Left ventricle myocardium superior (tissue), 1 donor: ENCODE data around the gene ZNF106. TPM values are rescaled to one million over a fixed set of nuclear protein-coding genes. Genes with fewer than 3 reads are reported as not detected.

Source experiments
- ATAC-seq: fragments of 200-7000 bp; cut with Tn5 transposase; one replicate; pipeline ENCODE4 v1.9.1; 2020; ENCODE audit warnings: mild to moderate bottlenecking, moderate library complexity
- DNase-seq: peaks from one replicate; pipeline ENCODE4 v3.0.0-alpha.2; 2020
- intact Hi-C: fragments of 100-400 bp; cut with micrococcal nuclease; formaldehyde crosslinking; loops from one replicate; pipeline ENCODE4 v1.11.0; 2022
- long read RNA-seq: library from polyadenylated mRNA; unstranded; transcript quantifications from one replicate; pipeline ENCODE4 v2.0.0, GENCODE V29; 2021
- total RNA-seq: library from RNA; stranded (reverse); fragmentation: NEBNext Ultra II Directional; extraction: Animal tissue kit (Norgen Biotek cat#: 25700); gene quantifications from one replicate; pipeline ENCODE4 v1.2.1, GENCODE V29; 2021
- donor health status: DM: no; HTN: yes; CAD: no; lungs with severe emphysema.

ZNF106 gene
- 558 TPM for total RNA-seq
- long read RNA-seq, full-length matches to known transcripts, result 5 of 551 reads
- long read RNA-seq, partial matches to known transcripts, result 358 of 551 reads
- long read RNA-seq, other reads (novel, unspliced or antisense), result 188 of 551 reads

DNA sequence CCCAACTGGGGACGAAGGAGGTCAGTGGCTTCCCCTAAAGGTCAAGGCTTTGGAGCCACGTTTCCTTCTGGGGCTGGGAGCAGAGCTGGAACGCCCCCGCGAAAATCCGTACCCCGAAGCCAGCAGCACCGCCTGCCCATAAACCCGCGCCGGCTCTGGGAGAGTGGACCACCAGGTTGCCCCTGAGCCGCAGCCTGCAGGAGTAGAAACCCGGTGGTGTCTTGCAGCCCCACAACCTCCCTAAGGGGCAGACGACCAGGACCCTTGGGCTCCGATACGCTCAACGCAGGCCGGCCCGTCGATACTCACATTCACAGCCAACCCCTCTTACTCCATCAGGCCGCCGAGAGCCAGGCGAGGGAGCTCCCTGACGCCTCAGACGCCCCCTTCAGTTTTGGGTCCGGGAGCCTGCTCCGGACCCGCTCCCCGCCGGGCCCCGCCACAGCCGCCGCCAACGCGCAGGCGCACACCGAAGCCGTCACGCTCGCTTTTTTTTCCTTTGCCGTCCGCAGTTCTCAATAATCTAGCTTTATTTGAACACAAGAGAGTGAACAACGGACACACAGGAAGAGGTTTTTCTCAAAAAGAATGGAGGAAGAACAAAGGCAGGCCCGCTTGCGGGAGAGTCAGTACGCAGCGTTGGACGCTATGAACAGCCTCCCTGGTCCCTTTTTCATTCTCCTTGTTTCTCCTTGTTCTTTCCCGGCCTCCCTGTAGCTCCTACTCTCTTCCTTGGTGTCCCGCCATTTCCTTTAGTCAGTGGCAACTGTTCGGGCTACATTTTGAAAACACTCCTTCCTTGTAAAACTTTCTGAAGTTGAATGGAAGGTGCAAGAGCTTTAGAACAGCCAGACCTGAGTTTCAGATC lies at the start of gene ZNF106:
Gene ZNF106, minus strand, starts transcription at position 471 of the 868 bp plus-strand sequence. CDS start 18,852 bp downstream, outside the sequence.
- intact Hi-C loops, result no loop called here
- DNase-seq (peak; percentile 90), ATAC-seq (peak; percentile 72)

GRCh38 chr15:42533246-42533645 lies 42.3 kb upstream of the ZNF106 start:
- intact Hi-C loops, result no loop called here
- no peak for ATAC-seq
- DNase-seq, result no peak

- ATAC-seq, result no peak
- intact Hi-C loops, result no loop called here
- no peak for DNase-seq
These were observed 38.0 kb upstream of the ZNF106 start for GRCh38 chr15:42528970-42529369.

DNA sequence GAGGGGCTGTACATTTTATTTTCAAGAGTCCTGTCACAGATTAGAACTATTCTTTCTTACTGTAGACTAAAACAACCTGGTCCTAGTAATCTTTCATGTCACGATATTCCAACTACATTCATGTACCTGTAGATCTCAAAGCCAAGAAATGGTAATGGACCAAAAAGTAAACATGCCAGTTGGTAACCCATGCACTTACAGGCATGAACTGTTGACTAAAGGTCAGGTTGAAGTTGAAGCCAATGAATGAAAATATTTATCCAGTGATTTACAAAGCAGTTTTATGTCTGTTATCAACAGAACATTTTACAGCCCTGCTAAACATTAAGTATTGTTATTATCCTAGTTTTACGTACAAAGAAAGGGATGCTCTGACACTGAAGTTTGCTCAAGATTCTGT lies 32.4 kb upstream of the ZNF106 start:
- intact Hi-C loops, result no loop called here
- DNase-seq (no peak), ATAC-seq (no peak)

GRCh38 chr15:42511007-42511391 lies 20.1 kb upstream of the ZNF106 start:
- peak; percentile 48 for ATAC-seq
- intact Hi-C loops, result no loop called here
- no peak for DNase-seq

GRCh38 chr15:42510258-42511006 lies 19.5 kb upstream of the ZNF106 start:
- DNase-seq (no peak), ATAC-seq (no peak)
- intact Hi-C loops, result no loop called here

DNA sequence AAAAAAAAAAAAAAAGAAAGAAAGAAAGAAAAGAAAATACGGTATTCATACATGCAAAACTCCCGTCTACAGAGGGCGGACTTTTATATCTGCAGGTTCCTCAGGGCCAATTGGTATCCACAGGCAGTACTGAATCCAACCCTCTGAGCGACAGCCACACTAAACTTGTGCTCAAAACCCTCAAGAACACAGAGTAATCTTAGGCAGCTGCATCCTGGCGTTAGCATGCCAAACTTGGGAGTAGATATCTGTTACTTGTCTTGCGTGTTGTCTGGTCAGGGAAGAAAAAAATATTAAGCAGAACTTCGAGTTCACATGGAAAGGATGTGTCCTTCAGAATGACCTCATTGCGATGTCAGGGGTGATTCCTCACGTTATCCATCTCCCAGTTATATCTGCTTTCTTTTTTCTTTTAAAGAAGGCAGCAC lies 17.3 kb upstream of the ZNF106 start:
- intact Hi-C loops, result no loop called here
- DNase-seq (peak; percentile 18), ATAC-seq (peak; percentile 78)

- no peak for DNase-seq
- no peak for ATAC-seq
- intact Hi-C loops, result no loop called here
These were observed 16.6 kb upstream of the ZNF106 start for GRCh38 chr15:42507514-42507913.

DNA sequence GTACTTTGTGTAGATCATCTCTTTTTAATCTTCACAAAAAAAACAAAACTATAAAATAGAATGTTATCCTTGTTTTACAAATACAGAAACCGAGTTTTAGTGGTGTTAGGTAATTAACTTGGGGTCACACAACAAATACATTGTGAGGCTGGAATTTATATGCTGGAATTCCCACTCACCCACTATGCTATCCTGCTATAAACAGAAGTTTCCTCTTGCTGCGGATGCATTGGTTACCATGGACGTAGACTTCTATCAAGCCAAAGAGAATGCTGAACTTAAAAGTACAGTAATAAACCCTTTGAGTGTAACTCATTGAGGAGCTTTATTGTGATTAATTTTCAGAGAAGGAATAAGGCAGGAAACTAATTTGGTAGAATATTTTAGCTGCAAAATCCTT lies 13.7 kb upstream of the ZNF106 start:
- DNase-seq (no peak), ATAC-seq (no peak)
- intact Hi-C loops, result no loop called here

DNA sequence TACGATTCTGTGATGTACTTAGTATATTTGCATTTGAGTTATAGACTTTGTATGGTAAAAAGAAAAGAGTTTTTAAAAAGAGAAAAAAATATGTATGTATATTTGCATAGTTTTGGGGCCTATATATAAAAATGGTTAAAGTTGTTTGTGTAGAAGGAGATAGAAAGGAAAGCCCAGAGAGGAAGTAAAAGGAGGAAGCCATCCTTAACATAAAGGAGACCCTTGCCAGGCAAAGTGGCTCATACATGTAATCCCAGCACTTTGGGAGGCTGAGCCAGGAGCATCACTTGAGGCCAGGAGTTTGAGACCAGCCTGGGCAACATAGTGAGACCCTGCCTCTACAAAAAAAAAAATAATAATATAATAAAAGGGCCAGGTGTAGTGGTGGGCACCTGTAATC lies 12.9 kb upstream of the ZNF106 start:
- DNase-seq (no peak), ATAC-seq (no peak)
- intact Hi-C loops, result no loop called here

- intact Hi-C loops, result no loop called here
- ATAC-seq (no peak), DNase-seq (no peak)
These were observed 11.5 kb upstream of the ZNF106 start for GRCh38 chr15:42502477-42502876.

DNA sequence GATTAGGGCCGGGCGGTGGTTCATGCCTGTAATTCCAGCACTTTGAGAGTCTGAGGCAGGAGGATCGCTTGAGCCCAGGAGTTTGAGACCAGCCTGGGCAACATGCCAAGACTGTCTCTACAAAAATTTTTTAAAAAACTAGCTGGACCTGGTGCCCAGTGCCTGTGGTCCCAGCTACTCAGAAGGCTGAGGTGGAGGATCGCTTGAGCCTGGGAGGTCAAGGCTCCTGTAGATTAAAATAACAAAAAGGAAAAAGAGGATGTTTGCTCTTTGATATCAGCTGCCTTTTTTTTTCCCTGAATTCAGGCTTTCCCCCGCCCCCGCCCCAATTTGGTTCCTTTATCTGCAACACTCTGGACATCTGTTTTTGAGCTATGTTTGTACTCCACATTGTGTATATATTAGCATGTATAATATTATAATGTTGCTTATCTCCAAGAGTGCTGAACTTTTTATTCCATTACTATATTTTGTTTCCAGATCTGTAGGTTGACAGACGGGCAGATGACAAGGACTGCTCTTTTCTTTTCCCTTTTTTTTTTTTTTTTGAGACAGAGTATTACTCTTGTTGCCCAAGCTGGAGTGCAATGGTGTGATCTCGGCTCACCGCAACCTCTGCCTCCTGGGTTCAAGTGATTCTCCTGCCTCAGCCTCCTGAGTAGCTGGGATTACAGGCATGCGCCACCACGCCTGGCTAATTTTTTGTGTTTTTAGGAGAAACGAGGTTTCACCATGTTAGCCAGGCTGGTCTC lies 9.1 kb upstream of the ZNF106 start:
- ATAC-seq, result no peak
- DNase-seq, result no peak
- intact Hi-C loops, result no loop called here

DNA sequence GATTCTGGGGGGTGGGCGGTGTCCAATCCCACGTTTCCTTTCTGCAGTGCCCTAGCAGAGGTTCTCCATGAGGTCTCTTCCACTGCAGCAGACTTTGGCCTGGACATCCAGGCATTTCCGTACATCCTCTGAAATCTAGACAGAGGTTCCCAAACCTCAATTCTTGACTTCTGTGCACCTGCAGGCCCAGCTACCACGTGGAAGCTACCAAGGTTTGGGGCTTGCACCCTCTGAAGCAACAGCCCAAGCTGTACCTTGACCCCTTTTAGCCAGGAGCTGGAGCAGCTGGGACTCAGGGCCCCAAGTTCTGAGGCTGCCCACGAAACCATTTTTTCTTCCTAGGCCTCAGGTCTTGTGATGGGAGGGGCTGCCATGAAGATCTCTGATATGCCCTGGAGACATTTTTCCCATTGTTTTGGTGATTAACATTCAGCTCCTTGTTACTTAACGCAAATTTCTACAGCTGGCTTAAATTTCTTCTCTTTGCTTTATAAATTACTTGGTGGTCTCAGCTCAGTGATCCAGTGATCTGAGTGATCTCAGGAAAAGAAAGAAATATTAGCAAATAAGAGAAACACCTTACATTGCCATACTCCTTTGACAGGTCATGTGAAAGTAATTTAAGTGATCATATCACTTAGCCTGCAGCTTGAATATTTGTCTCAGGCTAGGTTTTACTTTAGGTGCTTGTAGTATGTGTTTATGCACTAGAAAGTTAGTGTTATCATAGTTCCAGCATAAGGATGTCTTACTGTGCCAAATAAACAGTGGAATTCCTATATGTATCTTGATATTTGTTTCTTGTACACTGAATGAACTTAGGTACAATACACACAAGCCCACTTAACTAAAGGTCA lies 7.5 kb upstream of the ZNF106 start:
- intact Hi-C loops, result no loop called here
- no peak for DNase-seq
- no peak for ATAC-seq

- peak; percentile 95 for DNase-seq
- intact Hi-C loops, result no loop called here
- ATAC-seq, result peak; percentile 94
These were observed 4.6 kb upstream of the ZNF106 start, which contains the start of gene SNAP23 for GRCh38 chr15:42495361-42496212. SNAP23 (plus strand) TSS chr15:42495634; CDS start chr15:42511847, 16,213 bp downstream.

DNA sequence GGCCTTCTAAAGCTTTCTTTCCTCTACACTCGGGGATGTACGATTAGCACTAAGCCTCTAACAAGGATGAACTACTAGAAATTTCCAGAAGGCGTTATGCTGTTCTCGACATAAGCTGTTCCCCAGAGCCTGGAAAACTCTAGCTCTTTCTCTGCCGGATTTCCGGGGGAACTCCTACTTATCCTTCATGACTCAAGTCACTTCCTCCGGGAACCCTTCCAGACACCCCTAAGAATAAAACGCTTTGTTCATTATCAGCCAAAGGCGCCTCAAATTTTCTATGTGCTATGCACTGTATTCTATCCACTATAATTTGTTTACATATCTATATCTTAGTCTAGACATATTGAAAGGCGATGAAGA lies 4.0 kb upstream of the ZNF106 start:
- no peak for DNase-seq
- intact Hi-C loops, result no loop called here
- peak; percentile 41 for ATAC-seq

GRCh38 chr15:42493679-42494078 lies 2.7 kb upstream of the ZNF106 start:
- DNase-seq, result no peak
- no peak for ATAC-seq
- intact Hi-C loops, result no loop called here

GRCh38 chr15:42491539-42492225 lies 741 bp upstream of the ZNF106 start:
- ATAC-seq (peak; percentile 6), DNase-seq (no peak)
- intact Hi-C loops, result no loop called here
